Hepatocyte (in vitro differentiated cells): ENCODE measurements around the gene FRA10AC1. TPM values are rescaled to one million over a fixed set of nuclear protein-coding genes. Genes with fewer than 3 reads are reported as not detected.

ENCODE experiments used
- DNase-seq: peaks from one replicate; pipeline ENCODE4 v3.0.0-alpha.2; 2016; ENCODE audit warnings: low spot score
- H2AFZ ChIP-seq: fragments of 200-600 bp; sonication (generic); 2 replicates; pipeline ENCODE4 v1.6.0; 2016; ENCODE audit warnings: antibody characterized with exemption, mild to moderate bottlenecking
- H3K27ac ChIP-seq: fragments of 200-600 bp; sonication (generic); 2 replicates; pipeline ENCODE4 v1.5.1; 2016; ENCODE audit warnings: mild to moderate bottlenecking
- H3K27me3 ChIP-seq: fragments of 200-600 bp; sonication (generic); 2 replicates; pipeline ENCODE4 v1.6.1; 2016
- H3K36me3 ChIP-seq: fragments of 200-600 bp; sonication (generic); replicated peaks from 2 replicates; pipeline ENCODE4 v1.5.1; 2016; ENCODE audit warnings: low read depth; ENCODE audit not compliant: insufficient read depth
- H3K4me1 ChIP-seq: fragments of 200-600 bp; sonication (generic); 2 replicates; pipeline ENCODE4 v1.5.1; 2016; ENCODE audit warnings: mild to moderate bottlenecking, moderate library complexity; ENCODE audit not compliant: insufficient read depth
- H3K4me2 ChIP-seq: fragments of 200-600 bp; sonication (generic); 2 replicates; pipeline ENCODE4 v1.6.0; 2016
- H3K4me3 ChIP-seq: fragments of 200-600 bp; sonication (generic); 2 replicates; pipeline ENCODE4 v1.5.1; 2016; ENCODE audit warnings: mild to moderate bottlenecking
- H3K79me2 ChIP-seq: fragments of 200-600 bp; sonication (generic); 2 replicates; pipeline ENCODE4 v1.6.0; 2017; ENCODE audit warnings: mild to moderate bottlenecking
- H3K9me2 ChIP-seq: fragments of 200-600 bp; sonication (generic); replicated peaks from 2 replicates; pipeline ENCODE4 v1.6.0; 2017; ENCODE audit warnings: mild to moderate bottlenecking; ENCODE audit not compliant: insufficient read depth
- H3K9me3 ChIP-seq: fragments of 200-600 bp; sonication (generic); 2 replicates; pipeline ENCODE4 v1.5.1; 2016; ENCODE audit warnings: low read depth, mild to moderate bottlenecking
- H4K20me1 ChIP-seq: fragments of 200-600 bp; sonication (generic); 2 replicates; pipeline ENCODE4 v1.6.0; 2016; ENCODE audit warnings: mild to moderate bottlenecking; ENCODE audit not compliant: insufficient read depth, poor library complexity, severe bottlenecking
- CTCF ChIP-seq: fragments of 200-600 bp; sonication (generic); IDR thresholded peaks from 2 replicates; pipeline ENCODE4 v1.5.1; 2016; ENCODE audit warnings: antibody characterized with exemption, mild to moderate bottlenecking; ENCODE audit not compliant: poor library complexity
- EZH2 ChIP-seq: fragments of 200-600 bp; sonication (generic); IDR thresholded peaks from 2 replicates; pipeline ENCODE4 v1.6.1; 2016; ENCODE audit warnings: antibody characterized with exemption, mild to moderate bottlenecking, borderline replicate concordance
- EZH2phosphoT487 ChIP-seq: fragments of 200-600 bp; sonication (generic); IDR thresholded peaks from one replicate; pipeline ENCODE4 v1.6.1; 2018; ENCODE audit warnings: antibody characterized with exemption, mild to moderate bottlenecking, low read depth, moderate library complexity; ENCODE audit not compliant: unreplicated experiment, severe bottlenecking
- WGBS: methylation state at CpG from one replicate; pipeline ENCODE4 v1.1.6; 2016; ENCODE audit warnings: low lambda C conversion rate; ENCODE audit errors: missing lambda C conversion rate; 5-methylcytosine and 5-hydroxymethylcytosine counted together
- polyA plus RNA-seq: library from polyadenylated mRNA; unstranded; fragments of >200 nt; fragmentation: Nextera tagmentation; extraction: Ambion mirVana; gene quantifications from 2 replicates; pipeline ENCODE4 v1.2.1, GENCODE V29; 2016
- total RNA-seq: library from RNA; depleted of rRNA; stranded (reverse); fragments of >200 nt; gene quantifications from 2 replicates; pipeline ENCODE4 v1.2.3, GENCODE V29; 2014

The FRA10AC1 gene
- total and polyA plus RNA-seq, 2 experiments from 2014 or later, result 11.4 to 14.9 TPM

- Histone ChIP-seq H2AFZ (no peak overlapping the region), H3K4me2 (no peak overlapping the region), H3K9me3 (no peaks in the 10 kb centered on the region), H3K36me3 (no peaks in the 10 kb centered on the region), H3K27me3 (no peaks in the 10 kb centered on the region), H3K27ac (no peak overlapping the region), H3K9me2 (no peaks in the 10 kb centered on the region), H3K79me2 (no peaks in the 10 kb centered on the region), H3K4me1 (no peaks in the 10 kb centered on the region), H4K20me1 (no peaks in the 10 kb centered on the region), H3K4me3 (no peak overlapping the region)
- no peak for DNase-seq
- 69% methylated on average over 7 of the region's 7 CpGs for WGBS
- TF ChIP-seq EZH2 (no peak), EZH2phosphoT487 (no peak), CTCF (no peak)
Measured at GRCh38 chr10:93629647-93630305, 72.6 kb downstream of the FRA10AC1 start.

GRCh38 chr10:93628858-93629257, 73.5 kb downstream of the FRA10AC1 start:
- 86% methylated on average over 4 of the region's 4 CpGs for WGBS
- Histone ChIP-seq H3K27me3 (no peaks in the 10 kb centered on the region), H4K20me1 (no peaks in the 10 kb centered on the region), H3K9me2 (no peaks in the 10 kb centered on the region), H2AFZ (no peak overlapping the region), H3K36me3 (no peaks in the 10 kb centered on the region), H3K4me3 (no peak overlapping the region), H3K4me2 (no peak overlapping the region), H3K79me2 (no peaks in the 10 kb centered on the region), H3K4me1 (no peaks in the 10 kb centered on the region), H3K27ac (no peak overlapping the region), H3K9me3 (no peaks in the 10 kb centered on the region)
- no peak for DNase-seq
- TF ChIP-seq EZH2, result no peak
- no peak for TF ChIP-seq EZH2phosphoT487
- no peak for TF ChIP-seq CTCF

GRCh38 chr10:93622942-93623341, 79.5 kb downstream of the FRA10AC1 start:
- no peaks in the 10 kb centered on the region for H3K36me3 ChIP-seq
- 88% methylated on average over 1 of the region's 1 CpG for WGBS
- TF ChIP-seq EZH2 (no peak), CTCF (no peak), EZH2phosphoT487 (no peak)
- no peak overlapping the region for H3K4me3 ChIP-seq
- H3K27ac ChIP-seq, result no peak overlapping the region
- no peaks in the 10 kb centered on the region for H3K27me3 ChIP-seq
- no peak for DNase-seq
- no peaks in the 10 kb centered on the region for H3K4me1 ChIP-seq
- no peaks in the 10 kb centered on the region for H4K20me1 ChIP-seq
- H2AFZ ChIP-seq, result no peak overlapping the region
- H3K79me2 ChIP-seq, result no peaks in the 10 kb centered on the region
- H3K9me3 ChIP-seq, result no peaks in the 10 kb centered on the region
- H3K9me2 ChIP-seq, result no peaks in the 10 kb centered on the region
- H3K4me2 ChIP-seq, result no peak overlapping the region
